Activated naive CD8-positive, alpha-beta T cell treated with anti-CD3 and anti-CD28 coated beads, Interleukin-2, amount 10 ng/mL, durations not matched to agents 7 days and 5 days (primary cell): Measurements from ENCODE around the gene CPNE6. TPM values are rescaled to one million over a fixed set of nuclear protein-coding genes. Genes with fewer than 3 reads are reported as not detected.
A peak's percentile ranks its signal among the peaks of the same experiment; 100 is the strongest.
"Not testable (repeated sequence)": the region's sequence is repeated elsewhere in the genome, so short reads cannot be mapped to it uniquely, and the experiment has no call there.

ENCODE experiments used
- ATAC-seq: fragments of 150-1000 bp; cut with Tn5 transposase; one replicate; pipeline ENCODE4 v1.10.0; 2021; ENCODE audit warnings: low read depth, moderate library complexity
- POLR2A ChIA-PET: fragments of 350-600 bp; sonication (Branson Sonifier 250); formaldehyde crosslinking; loops from one replicate; lab custom pipeline; 2021; ENCODE audit warnings: antibody characterized with exemption; lab: Charles Lee
- DNase-seq: peaks from one replicate; pipeline ENCODE4 v3.0.0; 2021
- H3K27ac Mint-ChIP-seq: one replicate; pipeline ENCODE4 v1.8.0; 2022; ENCODE audit warnings: mild to moderate bottlenecking, mixed read lengths
- H3K27me3 Mint-ChIP-seq: one replicate; pipeline ENCODE4 v1.8.0; 2022; ENCODE audit warnings: mild to moderate bottlenecking, moderate library complexity, mixed read lengths
- H3K36me3 Mint-ChIP-seq: one replicate; pipeline ENCODE4 v1.8.0; 2021; ENCODE audit warnings: mild to moderate bottlenecking, mixed read lengths
- H3K4me1 Mint-ChIP-seq: one replicate; pipeline ENCODE4 v1.8.0; 2021; ENCODE audit warnings: mixed read lengths
- H3K4me3 Mint-ChIP-seq: one replicate; pipeline ENCODE4 v1.8.0; 2022; ENCODE audit warnings: mild to moderate bottlenecking, moderate library complexity, mixed read lengths
- H3K9me3 Mint-ChIP-seq: one replicate; pipeline ENCODE4 v1.8.0; 2021; ENCODE audit warnings: mixed read lengths
- total RNA-seq, 2 experiments: library from RNA; stranded (reverse); gene quantifications; one replicate each; pipeline ENCODE4 v1.2.3, GENCODE V29; 2021

Gene CPNE6
- under 1 TPM in 1 of 2 experiments, not detected in 1; 0.14 TPM for total RNA-seq

GRCh38 chr14:24071144-24071697 is at the start of gene CPNE6:
Gene CPNE6 (plus strand): TSS chr14:24071562. CDS start chr14:24072937, 1,375 bp downstream.
- DNase-seq (no peak), ATAC-seq (no peak)
- Mint-ChIP-seq H3K9me3 (no peaks in the 10 kb centered on the region), H3K27me3 (peaks cover 2% of the 10 kb centered on the region), H3K4me3 (no peak within 1 kb of the TSS), H3K36me3 (no peaks in the 10 kb centered on the region), H3K4me1 (peaks cover 13% of the 10 kb centered on the region), H3K27ac (peak within 1 kb of the TSS; percentile 33)
- POLR2A ChIA-PET = interaction anchor here (1.0 to 1.4 kb wide), 2 partner anchors 10 to 19 kb away, joined by 3 read pairs; partner anchors contain the start of gene CARMIL3

- POLR2A ChIA-PET, DNase-seq, H3K4me1 Mint-ChIP-seq, ATAC-seq, H3K9me3 Mint-ChIP-seq, H3K27ac Mint-ChIP-seq, H3K36me3 Mint-ChIP-seq, H3K4me3 Mint-ChIP-seq: not testable (repeated sequence)
- H3K27me3 Mint-ChIP-seq = peaks cover 17% of the 10 kb centered on the region
These were observed 46.4 kb upstream of the CPNE6 start for GRCh38 chr14:24024939-24025418.

- H3K4me3 Mint-ChIP-seq, H3K27ac Mint-ChIP-seq, H3K36me3 Mint-ChIP-seq, DNase-seq, POLR2A ChIA-PET, H3K4me1 Mint-ChIP-seq, ATAC-seq: not testable (repeated sequence)
- peaks cover 20% of the 10 kb centered on the region for H3K27me3 Mint-ChIP-seq
- peaks cover 17% of the 10 kb centered on the region for H3K9me3 Mint-ChIP-seq
These were observed 41.7 kb upstream of the CPNE6 start for GRCh38 chr14:24029687-24030086.

- H3K27me3 Mint-ChIP-seq = peaks cover 17% of the 10 kb centered on the region
- H3K4me3 Mint-ChIP-seq, H3K36me3 Mint-ChIP-seq, DNase-seq, ATAC-seq, H3K4me1 Mint-ChIP-seq, H3K27ac Mint-ChIP-seq, POLR2A ChIA-PET: not testable (repeated sequence)
- peaks cover 17% of the 10 kb centered on the region for H3K9me3 Mint-ChIP-seq
These were observed 40.0 kb upstream of the CPNE6 start for GRCh38 chr14:24031331-24031730.

- H3K27me3 Mint-ChIP-seq = peaks cover 9% of the 10 kb centered on the region
- H3K36me3 Mint-ChIP-seq = peaks cover 4% of the 10 kb centered on the region
- no peak for ATAC-seq
- POLR2A ChIA-PET = interaction anchor here (0.6 kb wide), 1 partner anchor 11 kb away, joined by 3 read pairs; no protein-coding TSS in a partner anchor
- H3K4me3 Mint-ChIP-seq = no peak overlapping the region
- H3K4me1 Mint-ChIP-seq = peaks cover 10% of the 10 kb centered on the region
- H3K27ac Mint-ChIP-seq = no peak overlapping the region
- H3K9me3 Mint-ChIP-seq = peaks cover 17% of the 10 kb centered on the region
- no peak for DNase-seq
These were observed 38.5 kb upstream of the CPNE6 start for GRCh38 chr14:24032727-24033418.

- not testable (repeated sequence) for H3K27me3 Mint-ChIP-seq, DNase-seq, H3K36me3 Mint-ChIP-seq
- peak; percentile 10 for ATAC-seq
- POLR2A ChIA-PET = interaction anchor here (0.9 to 1.8 kb wide), 4 partner anchors 16 to 79 kb away, joined by 3 to 5 read pairs (median 4); partner anchors contain the start of genes CARMIL3, DCAF11 and NRL
- Mint-ChIP-seq H3K27ac (peak overlapping the region; percentile 54), H3K9me3 (peaks cover 17% of the 10 kb centered on the region), H3K4me1 (peaks cover 15% of the 10 kb centered on the region), H3K4me3 (peak overlapping the region; percentile 94)
These were observed 35.6 kb upstream of the CPNE6 start for GRCh38 chr14:24035769-24036168.

- POLR2A ChIA-PET = interaction anchor here (0.9 to 1.8 kb wide), 4 partner anchors 16 to 78 kb away, joined by 3 to 5 read pairs (median 4); partner anchors contain the start of genes CARMIL3, DCAF11 and NRL
- H3K9me3 Mint-ChIP-seq = peaks cover 12% of the 10 kb centered on the region
- peaks cover 15% of the 10 kb centered on the region for H3K4me1 Mint-ChIP-seq
- H3K36me3 Mint-ChIP-seq = peaks cover 4% of the 10 kb centered on the region
- peak; percentile 78 for ATAC-seq
- H3K27ac Mint-ChIP-seq = peak overlapping the region; percentile 88
- peaks cover 11% of the 10 kb centered on the region for H3K27me3 Mint-ChIP-seq
- DNase-seq = peak; percentile 74
- H3K4me3 Mint-ChIP-seq = peak overlapping the region; percentile 94
These were observed 35.0 kb upstream of the CPNE6 start for GRCh38 chr14:24036169-24036962.

- ATAC-seq = peak; percentile 4
- Mint-ChIP-seq H3K4me3 (peak overlapping the region; percentile 94), H3K27me3 (peaks cover 16% of the 10 kb centered on the region), H3K27ac (peak overlapping the region; percentile 88), H3K4me1 (peaks cover 15% of the 10 kb centered on the region), H3K9me3 (peaks cover 10% of the 10 kb centered on the region)
- not testable (repeated sequence) for DNase-seq, H3K36me3 Mint-ChIP-seq
- POLR2A ChIA-PET = interaction anchor here (1.3 to 1.8 kb wide), 2 partner anchors 15 to 77 kb away, joined by 5 read pairs; partner anchors contain the start of genes CARMIL3, DCAF11 and NRL
These were observed 34.3 kb upstream of the CPNE6 start for GRCh38 chr14:24036963-24037657.

- POLR2A ChIA-PET = no interaction called here
- Mint-ChIP-seq H3K27me3 (peaks cover 20% of the 10 kb centered on the region), H3K4me1 (peaks cover 15% of the 10 kb centered on the region), H3K9me3 (peaks cover 7% of the 10 kb centered on the region), H3K36me3 (peaks cover 2% of the 10 kb centered on the region), H3K27ac (no peak overlapping the region), H3K4me3 (no peak overlapping the region)
- ATAC-seq (no peak), DNase-seq (no peak)
These were observed 33.7 kb upstream of the CPNE6 start for GRCh38 chr14:24037658-24038037.

GRCh38 chr14:24038686-24039085 is 32.7 kb upstream of the CPNE6 start:
- no peak overlapping the region for H3K4me3 Mint-ChIP-seq
- DNase-seq (no peak), ATAC-seq (no peak)
- peaks cover 15% of the 10 kb centered on the region for H3K4me1 Mint-ChIP-seq
- H3K9me3 Mint-ChIP-seq = peaks cover 7% of the 10 kb centered on the region
- POLR2A ChIA-PET = no interaction called here
- H3K27me3 Mint-ChIP-seq = peaks cover 25% of the 10 kb centered on the region
- H3K27ac Mint-ChIP-seq = no peak overlapping the region
- H3K36me3 Mint-ChIP-seq = peaks cover 2% of the 10 kb centered on the region

GRCh38 chr14:24040692-24041091 is 30.7 kb upstream of the CPNE6 start:
- DNase-seq = no peak
- peaks cover 26% of the 10 kb centered on the region for H3K27me3 Mint-ChIP-seq
- POLR2A ChIA-PET = no interaction called here
- ATAC-seq = no peak
- H3K4me1 Mint-ChIP-seq = peaks cover 24% of the 10 kb centered on the region
- H3K27ac Mint-ChIP-seq = no peak overlapping the region
- H3K9me3 Mint-ChIP-seq = no peaks in the 10 kb centered on the region
- no peak overlapping the region for H3K4me3 Mint-ChIP-seq
- no peaks in the 10 kb centered on the region for H3K36me3 Mint-ChIP-seq

- POLR2A ChIA-PET = no interaction called here
- DNase-seq = no peak
- H3K27ac Mint-ChIP-seq = no peak overlapping the region
- H3K27me3 Mint-ChIP-seq = peaks cover 29% of the 10 kb centered on the region
- no peak for ATAC-seq
- no peaks in the 10 kb centered on the region for H3K36me3 Mint-ChIP-seq
- H3K4me3 Mint-ChIP-seq = no peak overlapping the region
- H3K9me3 Mint-ChIP-seq = no peaks in the 10 kb centered on the region
- peaks cover 17% of the 10 kb centered on the region for H3K4me1 Mint-ChIP-seq
These were observed 28.6 kb upstream of the CPNE6 start for GRCh38 chr14:24042746-24043145.
